IMR-90 (cell line): Measurements from ENCODE around the gene EVL. TPM values are rescaled to one million over a fixed set of nuclear protein-coding genes. Genes with fewer than 3 reads are reported as not detected.

ENCODE experiments used
- ATAC-seq: fragments of 200-7000 bp; cut with Tn5 transposase; 2 replicates; pipeline ENCODE4 v1.9.1; 2020; ENCODE audit warnings: low read depth, mild to moderate bottlenecking, moderate library complexity
- BruUV-seq: library from RNA; stranded (reverse); fragments of 400-500 nt; replicated peaks from 2 replicates; lab custom pipeline; 2021; lab: Mats Ljungman, UMichigan
- CTCF ChIA-PET: fragments of 300-600 bp; formaldehyde crosslinking; extraction: SDS; loops from one replicate; lab custom pipeline; 2021; ENCODE audit warnings: antibody characterized with exemption; lab: Yijun Ruan, JAX
- POLR2A ChIA-PET: fragments of 300-600 bp; sonication (Branson Sonifier 250); formaldehyde crosslinking; loops from one replicate; lab custom pipeline; 2022; ENCODE audit warnings: antibody characterized with exemption; ENCODE audit not compliant: unreplicated experiment; lab: Charles Lee
- DNase-seq: peaks from one replicate; pipeline ENCODE4 v3.0.0; 2013
- H2AFZ ChIP-seq: replicated peaks from 2 replicates; pipeline ENCODE3; 2013; ENCODE audit warnings: low read length, mild to moderate bottlenecking; ENCODE audit not compliant: poor library complexity
- H2AK5ac ChIP-seq: 2 replicates; pipeline ENCODE4 v1.6.1; 2013; ENCODE audit warnings: low read depth, low read length, inconsistent platforms
- H2AK9ac ChIP-seq: replicated peaks from 2 replicates; pipeline ENCODE3; 2013; ENCODE audit warnings: mild to moderate bottlenecking, low read depth, low read length, moderate library complexity; ENCODE audit not compliant: poor library complexity
- H2BK120ac ChIP-seq: 2 replicates; pipeline ENCODE4 v1.6.1; 2013; ENCODE audit warnings: low read depth, low read length, inconsistent platforms
- H2BK15ac ChIP-seq: 3 replicates; pipeline ENCODE4 v1.6.1; 2013; ENCODE audit warnings: low read depth, low read length, inconsistent platforms
- H2BK20ac ChIP-seq: 2 replicates; pipeline ENCODE4 v1.6.1; 2013; ENCODE audit warnings: low read depth, mild to moderate bottlenecking, inconsistent platforms, low read length, moderate library complexity
- H2BK5ac ChIP-seq: 2 replicates; pipeline ENCODE4 v1.6.1; 2013; ENCODE audit warnings: mild to moderate bottlenecking, low read depth, low read length, inconsistent platforms; ENCODE audit not compliant: poor library complexity, severe bottlenecking
- H3K14ac ChIP-seq: replicated peaks from 2 replicates; pipeline ENCODE4 v1.6.1; 2013; ENCODE audit warnings: low read depth, low read length, inconsistent platforms
- H3K18ac ChIP-seq: 2 replicates; pipeline ENCODE4 v1.6.1; 2013; ENCODE audit warnings: low read depth, low read length, control low read depth
- H3K23ac ChIP-seq: 2 replicates; pipeline ENCODE4 v1.6.1; 2013; ENCODE audit warnings: low read depth, low read length, inconsistent platforms
- H3K27ac ChIP-seq: 2 replicates; pipeline ENCODE4 v1.5.1; 2013; ENCODE audit warnings: mild to moderate bottlenecking, control low read depth, low read length; ENCODE audit not compliant: insufficient read depth
- H3K27me3 ChIP-seq: 2 replicates; pipeline ENCODE4 v1.6.1; 2013; ENCODE audit warnings: low read length; ENCODE audit not compliant: control insufficient read depth, insufficient read depth
- H3K36me3 ChIP-seq: 2 replicates; pipeline ENCODE4 v1.6.1; 2013; ENCODE audit warnings: low read length, mixed read lengths; ENCODE audit not compliant: control insufficient read depth, insufficient read depth
- H3K4ac ChIP-seq: 2 replicates; pipeline ENCODE4 v1.6.1; 2013; ENCODE audit warnings: low read depth, low read length, inconsistent platforms
- H3K4me1 ChIP-seq: 2 replicates; pipeline ENCODE4 v1.6.1; 2013; ENCODE audit warnings: low read length, mixed read lengths; ENCODE audit not compliant: control insufficient read depth, insufficient read depth
- H3K4me2 ChIP-seq: 2 replicates; pipeline ENCODE4 v1.6.1; 2013; ENCODE audit warnings: low read depth, mild to moderate bottlenecking, control low read depth, low read length, moderate library complexity
- H3K4me3 ChIP-seq: 2 replicates; pipeline ENCODE4 v1.5.1; 2013; ENCODE audit warnings: low read depth, mild to moderate bottlenecking, control low read depth, low read length, moderate library complexity; ENCODE audit not compliant: insufficient read depth
- H3K56ac ChIP-seq: 2 replicates; pipeline ENCODE4 v1.6.1; 2013; ENCODE audit warnings: low read length, inconsistent platforms; ENCODE audit not compliant: insufficient read depth; ENCODE audit errors: extremely low read depth
- H3K79me1 ChIP-seq, 2 experiments: 2 replicates each; pipeline ENCODE4 v1.6.1; 2013; ENCODE audit warnings: low read length in 2 of 2, inconsistent platforms in 1 of 2, low read depth in 1 of 2
- H3K9ac ChIP-seq: 2 replicates; pipeline ENCODE4 v1.6.1; 2013; ENCODE audit warnings: low read depth, low read length, control low read depth
- H3K9me1 ChIP-seq: 2 replicates; pipeline ENCODE4 v1.6.1; 2013; ENCODE audit warnings: low read length, inconsistent platforms; ENCODE audit not compliant: insufficient read depth
- H3K9me3 ChIP-seq: 2 replicates; pipeline ENCODE4 v1.6.1; 2013; ENCODE audit warnings: low read length; ENCODE audit not compliant: control insufficient read depth, insufficient read depth
- H4K20me1 ChIP-seq: 2 replicates; pipeline ENCODE4 v1.6.1; 2013; ENCODE audit warnings: low read length, inconsistent platforms; ENCODE audit not compliant: insufficient read depth
- H4K5ac ChIP-seq: 2 replicates; pipeline ENCODE4 v1.6.1; 2013; ENCODE audit warnings: mild to moderate bottlenecking, low read depth, low read length, control low read depth
- H4K8ac ChIP-seq, 2 experiments: 2 replicates each; pipeline ENCODE4 v1.6.1; 2013; ENCODE audit warnings: low read depth in 2 of 2, low read length in 2 of 2, control low read depth in 1 of 2, inconsistent platforms in 1 of 2
- H4K91ac ChIP-seq: 2 replicates; pipeline ENCODE4 v1.6.1; 2013; ENCODE audit warnings: low read depth, low read length, inconsistent platforms; ENCODE audit not compliant: insufficient read depth
- BHLHE40 ChIP-seq: fragments of 150-350 bp; IDR thresholded peaks from 2 replicates; pipeline ENCODE4 v1.6.1; 2016; ENCODE audit warnings: mild to moderate bottlenecking, low read depth, low read length
- CTCF ChIP-seq: conservative IDR thresholded peaks from 2 replicates; pipeline ENCODE4 v1.5.1; 2012; ENCODE audit warnings: mild to moderate bottlenecking, low read depth, low read length, improper control_type of control experiment
- FOS ChIP-seq: fragments of 150-350 bp; IDR thresholded peaks from 2 replicates; pipeline ENCODE4 v1.6.1; 2016; ENCODE audit warnings: low read depth, low read length
- MAZ ChIP-seq: IDR thresholded peaks from 2 replicates; pipeline ENCODE4 v1.6.1; 2012; ENCODE audit warnings: low read depth, mild to moderate bottlenecking, low read length, improper control_type of control experiment, moderate library complexity, borderline replicate concordance
- MXI1 ChIP-seq: IDR thresholded peaks from 2 replicates; pipeline ENCODE4 v1.6.1; 2012; ENCODE audit warnings: low read depth, mild to moderate bottlenecking, low read length, moderate library complexity, borderline replicate concordance
- RAD21 ChIP-seq: IDR thresholded peaks from 2 replicates; pipeline ENCODE4 v1.6.1; 2012; ENCODE audit warnings: low read length, improper control_type of control experiment
- SMC3 ChIP-seq: fragments of 150-350 bp; IDR thresholded peaks from 2 replicates; pipeline ENCODE4 v1.6.1; 2016; ENCODE audit warnings: low read depth, mild to moderate bottlenecking, antibody characterized with exemption, low read length, moderate library complexity
- WGBS, 2 experiments: methylation state at CpG; one replicate each; pipeline versions ENCODE4 v1.1.5 to v1.1.7; 2013; ENCODE audit warnings: missing lambda C conversion rate in 2 of 2; ENCODE audit not compliant: insufficient read length in 1 of 2; ENCODE audit errors: extremely low coverage in 2 of 2; 5-methylcytosine and 5-hydroxymethylcytosine counted together
- dilution Hi-C: fragments of 300-500 bp; cut with HindIII; formaldehyde crosslinking; loops from one replicate; pipeline ENCODE4 v1.14.3; 2018; ENCODE audit warnings: low sequenced_read_pairs; ENCODE audit not compliant: unreplicated experiment
- in situ Hi-C: fragments of 300-500 bp; cut with MboI; formaldehyde crosslinking; loops from 3 replicates; pipeline ENCODE4 v1.14.3; 2019; ENCODE audit warnings: low sequenced_read_pairs, inconsistent platforms, mixed read lengths
- intact Hi-C: fragments of 100-400 bp; cut with micrococcal nuclease; formaldehyde crosslinking; loops from 2 replicates; pipeline ENCODE4 v1.10.0; 2022
- polyA plus RNA-seq, 3 experiments: library from polyadenylated mRNA; depleted of rRNA; stranded (reverse); fragments of >200 nt; gene quantifications; 2 replicates each; pipeline ENCODE4 v1.2.3, GENCODE V29; 2012; ENCODE audit warnings: low replicate concordance in 1 of 3
- total RNA-seq: library from RNA; depleted of rRNA; stranded (reverse); fragments of >200 nt; gene quantifications from 2 replicates; pipeline ENCODE4 v1.2.3, GENCODE V29; 2012
- TF ChIP-seq, protein P1 (sequence below): fragments of 150-350 bp; IDR thresholded peaks from 2 replicates; pipeline ENCODE4 v1.6.1; 2016; ENCODE audit warnings: low read depth, mild to moderate bottlenecking, low read length, moderate library complexity, borderline replicate concordance

EVL gene
- total and polyA plus RNA-seq, 2 of the 4 experiments (the other 2 are of a cell fraction) = 7.2 to 36.5 TPM

- peak; percentile 65 for DNase-seq
- Histone ChIP-seq H3K56ac (no peak overlapping the region), H3K4me1 (peaks cover 28% of the 10 kb centered on the region), H3K9me1 (peaks cover 24% of the 10 kb centered on the region), H2AFZ (peak overlapping the region; percentile 77), H3K36me3 (no peaks in the 10 kb centered on the region), H2BK120ac (peak overlapping the region; percentile 78; the same call in 1 of the 2 replicates), H4K8ac (peak overlapping the region; percentile 20 to 59; a peak in 2 of 4 replicates), H3K4me2 (no peak overlapping the region), H4K91ac (peak overlapping the region; percentile 25; the same call in 1 of the 2 replicates), H3K23ac (no peak overlapping the region), H4K20me1 (no peaks in the 10 kb centered on the region), H3K27ac (no peak overlapping the region), H2AK9ac (peak overlapping the region; percentile 51), H2AK5ac (peak overlapping the region; percentile 40), H2BK20ac (0 out of 2 replicates have a peak overlapping the region, but pooled peaks have one; percentile 69), H3K4ac (peak overlapping the region; percentile 75), H3K9me3 (no peaks in the 10 kb centered on the region), H3K4me3 (no peak overlapping the region), H3K79me1 (peaks cover 4 to 22% of the 10 kb centered on the region in 2 experiments; a peak in 2 of 4 replicates), H3K27me3 (no peaks in the 10 kb centered on the region), H3K14ac (no peak overlapping the region), H4K5ac (0 out of 2 replicates have a peak overlapping the region, but pooled peaks have one; percentile 25), H2BK15ac (peak overlapping the region; percentile 64; the same call in 2 of the 3 replicates), H3K9ac (no peak overlapping the region; the same call in 1 of the 2 replicates), H2BK5ac (peak overlapping the region; percentile 25), H3K18ac (peak overlapping the region; percentile 10; the same call in 1 of the 2 replicates)
- in situ Hi-C loops = no loop called here
- TF ChIP-seq RAD21 (peak; percentile 93), MXI1 (0 out of 2 replicates have a peak, but pooled peaks have one; percentile 26), SMC3 (peak; percentile 95), CTCF (peak; percentile 85), FOS (no peak; the same call in 1 of the 2 replicates), MAZ (no peak), BHLHE40 (no peak)
- TF ChIP-seq, protein P1, sequence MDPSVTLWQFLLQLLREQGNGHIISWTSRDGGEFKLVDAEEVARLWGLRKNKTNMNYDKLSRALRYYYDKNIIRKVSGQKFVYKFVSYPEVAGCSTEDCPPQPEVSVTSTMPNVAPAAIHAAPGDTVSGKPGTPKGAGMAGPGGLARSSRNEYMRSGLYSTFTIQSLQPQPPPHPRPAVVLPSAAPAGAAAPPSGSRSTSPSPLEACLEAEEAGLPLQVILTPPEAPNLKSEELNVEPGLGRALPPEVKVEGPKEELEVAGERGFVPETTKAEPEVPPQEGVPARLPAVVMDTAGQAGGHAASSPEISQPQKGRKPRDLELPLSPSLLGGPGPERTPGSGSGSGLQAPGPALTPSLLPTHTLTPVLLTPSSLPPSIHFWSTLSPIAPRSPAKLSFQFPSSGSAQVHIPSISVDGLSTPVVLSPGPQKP = no peak
- dilution Hi-C loops = no loop called here
- BruUV-seq = no TSS peak
- ChIA-PET CTCF (interaction anchor here (0.6 to 2.1 kb wide), 13 partner anchors 9 to 141 kb away, joined by 3 to 7 read pairs (median 4); no protein-coding TSS in a partner anchor), POLR2A (no interaction called here)
- WGBS, 2 experiments = 28% methylated on average over 8 of the region's 13 CpGs; no CpG with 5 or more reads in 1 of the 2 experiments
- intact Hi-C loops = loop anchor here (1.0 to 5.0 kb wide), 2 partner anchors 76 to 126 kb away; no protein-coding TSS in a partner anchor
- ATAC-seq = peak; percentile 87
These were observed 43.0 kb downstream of the EVL start for GRCh38 chr14:100108042-100108825.
